HG03064 (cell line): Measurements from ENCODE around the gene BPIFB6.

Source experiments
- ATAC-seq: cut with Tn5 transposase; IDR thresholded peaks from one replicate; pipeline ENCODE4 v1.9.1; 2021; ENCODE audit warnings: low read depth; ENCODE audit not compliant: unreplicated experiment

Gene BPIFB6

GRCh38 chr20:33082546-33082945 lies 51.1 kb downstream of the BPIFB6 start:
- no peak for ATAC-seq

GRCh38 chr20:33083544-33084340 lies 52.3 kb downstream of the BPIFB6 start:
- ATAC-seq: no peak

- no peak for ATAC-seq
These were observed 53.3 kb downstream of the BPIFB6 start for GRCh38 chr20:33084722-33085121.

DNA sequence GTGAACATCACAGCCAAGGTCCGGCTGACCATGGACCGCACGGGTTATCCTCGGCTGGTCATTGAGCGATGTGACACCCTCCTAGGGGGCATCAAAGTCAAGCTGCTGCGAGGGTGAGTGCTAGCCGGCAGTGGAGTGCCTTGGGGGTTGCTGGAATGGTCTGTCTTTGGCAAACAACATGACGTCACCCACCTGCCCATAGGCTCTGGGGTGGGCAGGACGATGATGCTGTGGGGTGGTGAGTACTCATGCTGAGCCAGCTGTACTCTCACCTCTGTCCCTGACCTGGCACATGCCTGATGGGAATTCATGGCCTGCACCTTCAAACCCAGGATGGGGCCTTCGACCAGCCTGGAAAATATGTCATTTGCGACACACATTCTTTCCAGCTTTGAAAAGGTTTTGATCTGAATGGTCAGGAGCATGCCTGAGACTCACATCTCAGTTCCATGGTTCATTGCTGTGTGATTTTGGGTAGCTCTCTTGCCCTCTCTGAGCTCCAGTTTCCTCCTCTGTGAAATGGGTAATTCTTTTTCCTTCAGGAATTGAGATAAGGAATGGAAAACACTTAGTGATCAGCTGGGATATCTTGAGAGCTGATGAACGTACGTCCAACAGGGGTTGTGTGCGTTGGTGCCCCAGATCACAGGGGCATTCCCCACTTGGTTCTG lies 54.7 kb downstream of the BPIFB6 start:
- ATAC-seq: no peak

DNA sequence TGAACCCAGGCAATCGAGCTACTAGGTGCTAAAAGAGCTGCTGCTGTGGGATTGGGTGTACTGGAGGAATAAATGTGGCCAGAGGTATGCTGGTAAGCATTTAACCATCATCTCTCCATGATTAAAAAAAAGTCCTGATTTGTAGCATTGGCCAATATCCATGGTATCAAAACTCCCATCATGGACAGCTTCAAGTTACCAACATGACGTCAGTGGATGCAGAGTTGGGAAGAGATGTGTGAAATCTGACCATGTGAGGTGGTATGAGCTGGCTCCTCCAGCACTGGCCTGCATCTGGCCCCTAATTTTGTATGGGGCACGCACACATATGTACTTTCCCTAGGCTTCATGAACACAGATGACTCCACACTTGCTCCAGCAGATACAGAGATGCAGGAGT lies 59.7 kb downstream of the BPIFB6 start:
- no peak for ATAC-seq

- ATAC-seq: no peak
These were observed 60.2 kb downstream of the BPIFB6 start for GRCh38 chr20:33091693-33092092.

- no peak for ATAC-seq
These were observed 60.9 kb downstream of the BPIFB6 start for GRCh38 chr20:33092361-33092760.

- no peak for ATAC-seq
These were observed 61.6 kb downstream of the BPIFB6 start for GRCh38 chr20:33093074-33093473.

DNA sequence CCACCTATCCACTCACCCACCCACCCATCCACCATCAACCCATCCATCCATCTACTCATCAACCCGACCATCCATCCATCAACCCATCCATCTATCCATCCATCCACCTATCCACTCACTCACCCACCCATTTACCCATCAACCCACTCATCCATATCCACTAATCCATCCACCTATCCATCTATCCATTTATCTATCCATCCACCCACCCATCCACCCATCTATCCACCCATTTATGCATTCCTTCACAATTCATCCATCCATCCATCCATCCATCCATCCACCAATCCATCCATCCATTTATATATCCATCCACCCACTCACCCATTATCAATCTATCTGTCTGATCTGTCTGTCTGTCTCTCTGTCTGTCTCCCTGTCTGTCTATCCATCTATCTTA lies 62.1 kb downstream of the BPIFB6 start:
- no peak for ATAC-seq
